AG04450 (cell line): ENCODE results near the gene SYNE2. TPM values are rescaled to one million over a fixed set of nuclear protein-coding genes. Genes with fewer than 3 reads are reported as not detected.

ENCODE experiments used
- CTCF ChIA-PET: fragments of 300-600, 350-600 bp; formaldehyde crosslinking; extraction: SDS; loops from one replicate; lab custom pipeline; 2022; ENCODE audit warnings: antibody characterized with exemption, inconsistent platforms; lab: Charles Lee
- POLR2A ChIA-PET: fragments of 350-600 bp; formaldehyde crosslinking; extraction: SDS; loops from one replicate; lab custom pipeline; 2021; ENCODE audit warnings: antibody characterized with exemption, inconsistent platforms; lab: Yijun Ruan, JAX
- DNase-seq: peaks from one replicate; pipeline ENCODE4 v3.0.0-alpha.2; 2011; ENCODE audit warnings: low read depth, low spot score
- H3K27ac ChIP-seq: one replicate; pipeline ENCODE4 v1.5.1; 2012; ENCODE audit warnings: low read depth, low read length, control low read depth
- H3K27me3 ChIP-seq: one replicate; pipeline ENCODE4 v1.6.0; 2012; ENCODE audit warnings: low read length; ENCODE audit not compliant: control insufficient read depth, insufficient read depth
- H3K4me3 ChIP-seq: 2 replicates; pipeline ENCODE4 v1.5.1; 2011; ENCODE audit warnings: mild to moderate bottlenecking, low read depth, low read length, control low read depth
- H3K9me3 ChIP-seq: 2 replicates; pipeline ENCODE4 v1.5.1; 2012; ENCODE audit warnings: low read length; ENCODE audit not compliant: control insufficient read depth, insufficient read depth
- CTCF ChIP-seq: IDR thresholded peaks from 2 replicates; pipeline ENCODE4 v1.5.1; 2011; ENCODE audit warnings: low read depth, low read length, control low read depth, inconsistent platforms
- polyA plus RNA-seq: library from polyadenylated mRNA; depleted of rRNA; stranded (reverse); fragments of >200 nt; gene quantifications from 2 replicates; pipeline ENCODE4 v1.2.3, GENCODE V29; 2011

The SYNE2 gene
- polyA plus RNA-seq, 1 experiment: 6.1 TPM

- no peak for DNase-seq
- CTCF ChIA-PET: interaction anchor here (1.3 to 1.7 kb wide), 2 partner anchors 10 to 308 kb away, joined by 4 to 5 read pairs; no protein-coding TSS in a partner anchor
- Histone ChIP-seq H3K9me3 (no peaks in the 10 kb centered on the region), H3K27me3 (no peaks in the 10 kb centered on the region), H3K4me3 (no peak overlapping the region), H3K27ac (no peak overlapping the region)
- no peak for TF ChIP-seq CTCF
- POLR2A ChIA-PET: no interaction called here
Observed at GRCh38 chr14:63995285-63995684, 142.5 kb downstream of the SYNE2 start.

- no peaks in the 10 kb centered on the region for H3K27me3 ChIP-seq
- TF ChIP-seq CTCF: no peak
- DNase-seq: no peak
- ChIA-PET POLR2A (no interaction called here), CTCF (interaction anchor here (1.0 to 1.7 kb wide), 2 partner anchors 14 to 307 kb away, joined by 4 to 5 read pairs; no protein-coding TSS in a partner anchor)
- H3K4me3 ChIP-seq: no peak overlapping the region
- no peaks in the 10 kb centered on the region for H3K9me3 ChIP-seq
- H3K27ac ChIP-seq: no peak overlapping the region
Observed at GRCh38 chr14:63996016-63996415, 143.2 kb downstream of the SYNE2 start.

- Histone ChIP-seq H3K27me3 (no peaks in the 10 kb centered on the region), H3K4me3 (no peak overlapping the region), H3K9me3 (no peaks in the 10 kb centered on the region), H3K27ac (no peak overlapping the region)
- POLR2A ChIA-PET: no interaction called here
- DNase-seq: no peak
- CTCF ChIA-PET: interaction anchor here (1.0 to 1.2 kb wide), 2 partner anchors 13 to 307 kb away, joined by 3 to 5 read pairs; no protein-coding TSS in a partner anchor
- no peak for TF ChIP-seq CTCF
Observed at GRCh38 chr14:63996625-63997220, 143.9 kb downstream of the SYNE2 start.

- Histone ChIP-seq H3K4me3 (no peak overlapping the region), H3K27me3 (no peaks in the 10 kb centered on the region), H3K9me3 (no peaks in the 10 kb centered on the region), H3K27ac (no peak overlapping the region)
- DNase-seq: no peak
- ChIA-PET POLR2A (no interaction called here), CTCF (no interaction called here)
- no peak for TF ChIP-seq CTCF
Observed at GRCh38 chr14:64000749-64001148, 147.9 kb downstream of the SYNE2 start.

- Histone ChIP-seq H3K27ac (no peak overlapping the region), H3K27me3 (no peaks in the 10 kb centered on the region), H3K4me3 (no peak overlapping the region), H3K9me3 (no peaks in the 10 kb centered on the region)
- no peak for TF ChIP-seq CTCF
- ChIA-PET CTCF (interaction anchor here (1.1 to 1.5 kb wide), 2 partner anchors 290 to 298 kb away, joined by 4 to 5 read pairs; no protein-coding TSS in a partner anchor), POLR2A (no interaction called here)
- DNase-seq: no peak
Observed at GRCh38 chr14:64005822-64006221, 153.0 kb downstream of the SYNE2 start.
